Measurements from ENCODE around the gene AKAP6.

DNA sequence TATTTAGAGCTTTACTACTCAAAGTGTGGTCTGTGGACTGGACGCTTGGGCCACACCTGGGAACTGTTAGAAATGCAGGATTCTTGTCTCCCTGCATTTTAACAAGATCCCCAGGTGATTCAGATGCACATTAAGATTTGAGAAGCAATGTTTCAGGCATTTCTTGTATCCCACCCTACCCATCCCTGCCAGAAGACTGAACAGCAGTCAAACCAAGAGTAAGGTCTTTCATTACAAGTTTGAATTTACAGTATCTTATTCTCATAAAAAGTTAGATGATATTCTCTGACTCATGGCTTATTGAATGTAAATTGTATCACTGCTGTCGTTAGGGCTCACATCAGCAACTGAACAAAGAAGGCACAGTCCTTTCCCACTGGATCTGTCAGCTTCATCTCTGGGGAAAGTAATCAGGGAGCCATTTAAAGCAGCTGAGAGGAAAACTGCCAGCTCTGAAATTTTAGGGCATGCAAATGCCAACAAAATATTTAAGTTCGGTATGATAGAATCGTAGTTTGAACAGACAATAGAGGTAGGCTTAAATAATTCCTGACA, 141.1 kb downstream of the AKAP6 start:
- TF ChIP-seq, protein P1, sequence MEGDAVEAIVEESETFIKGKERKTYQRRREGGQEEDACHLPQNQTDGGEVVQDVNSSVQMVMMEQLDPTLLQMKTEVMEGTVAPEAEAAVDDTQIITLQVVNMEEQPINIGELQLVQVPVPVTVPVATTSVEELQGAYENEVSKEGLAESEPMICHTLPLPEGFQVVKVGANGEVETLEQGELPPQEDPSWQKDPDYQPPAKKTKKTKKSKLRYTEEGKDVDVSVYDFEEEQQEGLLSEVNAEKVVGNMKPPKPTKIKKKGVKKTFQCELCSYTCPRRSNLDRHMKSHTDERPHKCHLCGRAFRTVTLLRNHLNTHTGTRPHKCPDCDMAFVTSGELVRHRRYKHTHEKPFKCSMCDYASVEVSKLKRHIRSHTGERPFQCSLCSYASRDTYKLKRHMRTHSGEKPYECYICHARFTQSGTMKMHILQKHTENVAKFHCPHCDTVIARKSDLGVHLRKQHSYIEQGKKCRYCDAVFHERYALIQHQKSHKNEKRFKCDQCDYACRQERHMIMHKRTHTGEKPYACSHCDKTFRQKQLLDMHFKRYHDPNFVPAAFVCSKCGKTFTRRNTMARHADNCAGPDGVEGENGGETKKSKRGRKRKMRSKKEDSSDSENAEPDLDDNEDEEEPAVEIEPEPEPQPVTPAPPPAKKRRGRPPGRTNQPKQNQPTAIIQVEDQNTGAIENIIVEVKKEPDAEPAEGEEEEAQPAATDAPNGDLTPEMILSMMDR (conservative IDR thresholded peaks at IDR 0.05; ENCODE audit: low read depth in 2 of 2), result no peak
- TF ChIP-seq POLR2AphosphoS5 (IDR thresholded peaks at IDR 0.05; ENCODE audit: low read depth) (no peak), EZH2 (IDR thresholded peaks at IDR 0.05; ENCODE audit: low read depth, unreplicated experiment) (no peak)

Measured in GM23338 (cell line).